IMR-90 (cell line): Measurements from ENCODE around the gene ARL5C. TPM values are rescaled to one million over a fixed set of nuclear protein-coding genes. Genes with fewer than 3 reads are reported as not detected.

Experiments
- ATAC-seq: fragments of 200-7000 bp; cut with Tn5 transposase; 2 replicates; pipeline ENCODE4 v1.9.1; 2020; ENCODE audit warnings: low read depth, mild to moderate bottlenecking, moderate library complexity
- BruUV-seq: library from RNA; stranded (reverse); fragments of 400-500 nt; replicated peaks from 2 replicates; lab custom pipeline; 2021; lab: Mats Ljungman, UMichigan
- CTCF ChIA-PET: fragments of 300-600 bp; formaldehyde crosslinking; extraction: SDS; loops from one replicate; lab custom pipeline; 2021; ENCODE audit warnings: antibody characterized with exemption; lab: Yijun Ruan, JAX
- POLR2A ChIA-PET: fragments of 300-600 bp; sonication (Branson Sonifier 250); formaldehyde crosslinking; loops from one replicate; lab custom pipeline; 2022; ENCODE audit warnings: antibody characterized with exemption; ENCODE audit not compliant: unreplicated experiment; lab: Charles Lee
- DNase-seq: peaks from one replicate; pipeline ENCODE4 v3.0.0; 2013
- H2AFZ ChIP-seq: replicated peaks from 2 replicates; pipeline ENCODE3; 2013; ENCODE audit warnings: low read length, mild to moderate bottlenecking; ENCODE audit not compliant: poor library complexity
- H2AK5ac ChIP-seq: 2 replicates; pipeline ENCODE4 v1.6.1; 2013; ENCODE audit warnings: low read depth, low read length, inconsistent platforms
- H2AK9ac ChIP-seq: replicated peaks from 2 replicates; pipeline ENCODE3; 2013; ENCODE audit warnings: mild to moderate bottlenecking, low read depth, low read length, moderate library complexity; ENCODE audit not compliant: poor library complexity
- H2BK120ac ChIP-seq: 2 replicates; pipeline ENCODE4 v1.6.1; 2013; ENCODE audit warnings: low read depth, low read length, inconsistent platforms
- H2BK15ac ChIP-seq: 3 replicates; pipeline ENCODE4 v1.6.1; 2013; ENCODE audit warnings: low read depth, low read length, inconsistent platforms
- H2BK20ac ChIP-seq: 2 replicates; pipeline ENCODE4 v1.6.1; 2013; ENCODE audit warnings: low read depth, mild to moderate bottlenecking, inconsistent platforms, low read length, moderate library complexity
- H2BK5ac ChIP-seq: 2 replicates; pipeline ENCODE4 v1.6.1; 2013; ENCODE audit warnings: mild to moderate bottlenecking, low read depth, low read length, inconsistent platforms; ENCODE audit not compliant: poor library complexity, severe bottlenecking
- H3K14ac ChIP-seq: replicated peaks from 2 replicates; pipeline ENCODE4 v1.6.1; 2013; ENCODE audit warnings: low read depth, low read length, inconsistent platforms
- H3K18ac ChIP-seq: 2 replicates; pipeline ENCODE4 v1.6.1; 2013; ENCODE audit warnings: low read depth, low read length, control low read depth
- H3K23ac ChIP-seq: 2 replicates; pipeline ENCODE4 v1.6.1; 2013; ENCODE audit warnings: low read depth, low read length, inconsistent platforms
- H3K27ac ChIP-seq: 2 replicates; pipeline ENCODE4 v1.5.1; 2013; ENCODE audit warnings: mild to moderate bottlenecking, control low read depth, low read length; ENCODE audit not compliant: insufficient read depth
- H3K27me3 ChIP-seq: 2 replicates; pipeline ENCODE4 v1.6.1; 2013; ENCODE audit warnings: low read length; ENCODE audit not compliant: control insufficient read depth, insufficient read depth
- H3K36me3 ChIP-seq: 2 replicates; pipeline ENCODE4 v1.6.1; 2013; ENCODE audit warnings: low read length, mixed read lengths; ENCODE audit not compliant: control insufficient read depth, insufficient read depth
- H3K4ac ChIP-seq: 2 replicates; pipeline ENCODE4 v1.6.1; 2013; ENCODE audit warnings: low read depth, low read length, inconsistent platforms
- H3K4me1 ChIP-seq: 2 replicates; pipeline ENCODE4 v1.6.1; 2013; ENCODE audit warnings: low read length, mixed read lengths; ENCODE audit not compliant: control insufficient read depth, insufficient read depth
- H3K4me2 ChIP-seq: 2 replicates; pipeline ENCODE4 v1.6.1; 2013; ENCODE audit warnings: low read depth, mild to moderate bottlenecking, control low read depth, low read length, moderate library complexity
- H3K4me3 ChIP-seq: 2 replicates; pipeline ENCODE4 v1.5.1; 2013; ENCODE audit warnings: low read depth, mild to moderate bottlenecking, control low read depth, low read length, moderate library complexity; ENCODE audit not compliant: insufficient read depth
- H3K56ac ChIP-seq: 2 replicates; pipeline ENCODE4 v1.6.1; 2013; ENCODE audit warnings: low read length, inconsistent platforms; ENCODE audit not compliant: insufficient read depth; ENCODE audit errors: extremely low read depth
- H3K79me1 ChIP-seq, 2 experiments: 2 replicates each; pipeline ENCODE4 v1.6.1; 2013; ENCODE audit warnings: low read length in 2 of 2, inconsistent platforms in 1 of 2, low read depth in 1 of 2
- H3K9ac ChIP-seq: 2 replicates; pipeline ENCODE4 v1.6.1; 2013; ENCODE audit warnings: low read depth, low read length, control low read depth
- H3K9me1 ChIP-seq: 2 replicates; pipeline ENCODE4 v1.6.1; 2013; ENCODE audit warnings: low read length, inconsistent platforms; ENCODE audit not compliant: insufficient read depth
- H3K9me3 ChIP-seq: 2 replicates; pipeline ENCODE4 v1.6.1; 2013; ENCODE audit warnings: low read length; ENCODE audit not compliant: control insufficient read depth, insufficient read depth
- H4K20me1 ChIP-seq: 2 replicates; pipeline ENCODE4 v1.6.1; 2013; ENCODE audit warnings: low read length, inconsistent platforms; ENCODE audit not compliant: insufficient read depth
- H4K5ac ChIP-seq: 2 replicates; pipeline ENCODE4 v1.6.1; 2013; ENCODE audit warnings: mild to moderate bottlenecking, low read depth, low read length, control low read depth
- H4K8ac ChIP-seq, 2 experiments: 2 replicates each; pipeline ENCODE4 v1.6.1; 2013; ENCODE audit warnings: low read depth in 2 of 2, low read length in 2 of 2, control low read depth in 1 of 2, inconsistent platforms in 1 of 2
- H4K91ac ChIP-seq: 2 replicates; pipeline ENCODE4 v1.6.1; 2013; ENCODE audit warnings: low read depth, low read length, inconsistent platforms; ENCODE audit not compliant: insufficient read depth
- WGBS, 2 experiments: methylation state at CpG; one replicate each; pipeline versions ENCODE4 v1.1.5 to v1.1.7; 2013; ENCODE audit warnings: missing lambda C conversion rate in 2 of 2; ENCODE audit not compliant: insufficient read length in 1 of 2; ENCODE audit errors: extremely low coverage in 2 of 2; 5-methylcytosine and 5-hydroxymethylcytosine counted together
- dilution Hi-C: fragments of 300-500 bp; cut with HindIII; formaldehyde crosslinking; loops from one replicate; pipeline ENCODE4 v1.14.3; 2018; ENCODE audit warnings: low sequenced_read_pairs; ENCODE audit not compliant: unreplicated experiment
- in situ Hi-C: fragments of 300-500 bp; cut with MboI; formaldehyde crosslinking; loops from 3 replicates; pipeline ENCODE4 v1.14.3; 2019; ENCODE audit warnings: low sequenced_read_pairs, inconsistent platforms, mixed read lengths
- intact Hi-C: fragments of 100-400 bp; cut with micrococcal nuclease; formaldehyde crosslinking; loops from 2 replicates; pipeline ENCODE4 v1.10.0; 2022
- polyA plus RNA-seq, 3 experiments: library from polyadenylated mRNA; depleted of rRNA; stranded (reverse); fragments of >200 nt; gene quantifications; 2 replicates each; pipeline ENCODE4 v1.2.3, GENCODE V29; 2012; ENCODE audit warnings: low replicate concordance in 1 of 3
- total RNA-seq: library from RNA; depleted of rRNA; stranded (reverse); fragments of >200 nt; gene quantifications from 2 replicates; pipeline ENCODE4 v1.2.3, GENCODE V29; 2012
- TF ChIP-seq, protein P1 (sequence below): fragments of 150-350 bp; IDR thresholded peaks from 2 replicates; pipeline ENCODE4 v1.6.1; 2017; ENCODE audit warnings: mild to moderate bottlenecking, antibody characterized with exemption, low read length, low read depth

Gene ARL5C
- total and polyA plus RNA-seq, 2 of the 4 experiments (the other 2 are of a cell fraction), result not detected

GRCh38 chr17:39165178-39165840, 652 bp downstream of the ARL5C start:
- peak overlapping the region; percentile 92 for H2AFZ ChIP-seq
- H3K27ac ChIP-seq, result no peak overlapping the region
- H3K9ac ChIP-seq, result peak overlapping the region; percentile 7; the same call in 1 of the 2 replicates
- BruUV-seq, result no TSS peak
- no peaks in the 10 kb centered on the region for H3K79me1 ChIP-seq
- TF ChIP-seq, protein P1, sequence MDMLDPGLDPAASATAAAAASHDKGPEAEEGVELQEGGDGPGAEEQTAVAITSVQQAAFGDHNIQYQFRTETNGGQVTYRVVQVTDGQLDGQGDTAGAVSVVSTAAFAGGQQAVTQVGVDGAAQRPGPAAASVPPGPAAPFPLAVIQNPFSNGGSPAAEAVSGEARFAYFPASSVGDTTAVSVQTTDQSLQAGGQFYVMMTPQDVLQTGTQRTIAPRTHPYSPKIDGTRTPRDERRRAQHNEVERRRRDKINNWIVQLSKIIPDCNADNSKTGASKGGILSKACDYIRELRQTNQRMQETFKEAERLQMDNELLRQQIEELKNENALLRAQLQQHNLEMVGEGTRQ, result no peak
- 0 out of 2 replicates have a peak overlapping the region, but pooled peaks have one; percentile 2 for H2BK120ac ChIP-seq
- H4K5ac ChIP-seq, result peak overlapping the region; percentile 65
- H2BK15ac ChIP-seq, result no peak overlapping the region
- H3K9me3 ChIP-seq, result no peaks in the 10 kb centered on the region
- no peak overlapping the region for H2BK20ac ChIP-seq
- peak overlapping the region; percentile 10; the same call in 1 of the 2 replicates for H3K14ac ChIP-seq
- H3K23ac ChIP-seq, result peak overlapping the region; percentile 26
- intact Hi-C loops (no loop called here), in situ Hi-C loops (no loop called here), dilution Hi-C loops (no loop called here)
- H4K8ac ChIP-seq, result peak overlapping the region; percentile 12 to 81; a peak in 2 of 4 replicates
- H3K18ac ChIP-seq, result no peak overlapping the region
- H2AK5ac ChIP-seq, result peak overlapping the region; percentile 25; the same call in 1 of the 2 replicates
- WGBS, 2 experiments, result 4% methylated on average over 20 of the region's 51 CpGs; no CpG with 5 or more reads in 1 of the 2 experiments
- ChIA-PET CTCF (interaction anchor here (0.9 to 2.4 kb wide), 12 partner anchors 10 to 184 kb away, joined by 3 to 19 read pairs (median 4); no protein-coding TSS in a partner anchor), POLR2A (interaction anchor here (1.4 kb wide), 1 partner anchor 10 kb away, joined by 3 read pairs; no protein-coding TSS in a partner anchor)
- H4K91ac ChIP-seq, result no peak overlapping the region
- no peaks in the 10 kb centered on the region for H4K20me1 ChIP-seq
- no peak overlapping the region for H2BK5ac ChIP-seq
- peak; percentile 6 for ATAC-seq
- H3K4ac ChIP-seq, result peak overlapping the region; percentile 6
- H3K56ac ChIP-seq, result no peak overlapping the region; the same call in 1 of the 2 replicates
- peaks cover 6% of the 10 kb centered on the region for H3K9me1 ChIP-seq
- H3K4me1 ChIP-seq, result peaks cover 5% of the 10 kb centered on the region; the same call in 1 of the 2 replicates
- peak overlapping the region; percentile 55 for H3K4me3 ChIP-seq
- H3K36me3 ChIP-seq, result no peaks in the 10 kb centered on the region
- peaks cover 34% of the 10 kb centered on the region for H3K27me3 ChIP-seq
- no peak for DNase-seq
- H2AK9ac ChIP-seq, result peak overlapping the region; percentile 17
- H3K4me2 ChIP-seq, result peak overlapping the region; percentile 91
